GM10266 (cell line): ENCODE data around the gene AKIRIN1.
"Not testable (repeated sequence)": the region's sequence is repeated elsewhere in the genome, so short reads cannot be mapped to it uniquely, and the experiment has no call there.

Experiments used
- DNase-seq: peaks from one replicate; pipeline ENCODE4 v3.0.0; 2012; ENCODE audit errors: extremely low spot score
- CTCF ChIP-seq: IDR thresholded peaks from 2 replicates; pipeline ENCODE4 v1.5.1; 2012; ENCODE audit warnings: mild to moderate bottlenecking, low read depth; ENCODE audit not compliant: control insufficient read depth, insufficient read depth; ENCODE audit errors: missing control alignments

The AKIRIN1 gene

DNA sequence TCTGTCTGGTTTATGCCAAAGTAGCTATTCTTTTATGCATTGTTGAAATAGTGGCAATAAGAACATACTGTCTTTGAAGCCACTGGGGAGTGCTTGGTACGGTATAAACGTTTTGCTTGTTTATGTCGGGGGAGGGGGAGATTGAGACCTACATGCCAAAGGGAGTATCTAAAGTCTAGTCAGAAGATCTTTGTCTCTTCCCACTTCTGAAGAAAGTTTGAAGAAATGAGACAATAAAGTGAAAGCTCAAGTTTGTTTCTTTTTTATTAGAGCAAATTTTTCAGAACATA lies 6.8 kb downstream of the AKIRIN1 start:
- no peak for TF ChIP-seq CTCF
- no peak for DNase-seq

GRCh38 chr1:39001516-39002421 lies 10.7 kb downstream of the AKIRIN1 start:
- no peak for TF ChIP-seq CTCF

GRCh38 chr1:39003281-39003680 lies 12.2 kb downstream of the AKIRIN1 start:
- no peak for DNase-seq
- no peak for TF ChIP-seq CTCF

More at GRCh38 chr1:39001516-39002421, 10.7 kb downstream of the AKIRIN1 start:
- DNase-seq = no peak

DNA sequence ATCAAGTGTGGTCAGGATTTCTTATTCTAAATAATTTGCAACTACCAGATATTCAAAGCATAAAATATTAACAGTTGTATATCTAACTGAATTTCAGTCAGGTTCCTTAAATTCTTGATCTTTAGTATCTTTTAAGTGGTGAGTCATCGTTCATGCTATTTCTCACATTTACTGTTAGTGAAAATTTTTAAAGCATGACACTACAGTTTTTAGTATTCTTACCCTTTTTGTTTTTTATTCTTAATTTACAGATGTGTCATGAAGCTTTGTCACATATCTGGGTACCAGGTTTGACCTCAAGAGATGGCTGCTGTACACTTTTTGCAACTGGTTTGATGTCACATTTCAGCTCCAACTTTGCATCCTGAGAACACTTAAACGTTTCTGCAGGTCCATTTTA lies 12.7 kb downstream of the AKIRIN1 start:
- DNase-seq = no peak

DNA sequence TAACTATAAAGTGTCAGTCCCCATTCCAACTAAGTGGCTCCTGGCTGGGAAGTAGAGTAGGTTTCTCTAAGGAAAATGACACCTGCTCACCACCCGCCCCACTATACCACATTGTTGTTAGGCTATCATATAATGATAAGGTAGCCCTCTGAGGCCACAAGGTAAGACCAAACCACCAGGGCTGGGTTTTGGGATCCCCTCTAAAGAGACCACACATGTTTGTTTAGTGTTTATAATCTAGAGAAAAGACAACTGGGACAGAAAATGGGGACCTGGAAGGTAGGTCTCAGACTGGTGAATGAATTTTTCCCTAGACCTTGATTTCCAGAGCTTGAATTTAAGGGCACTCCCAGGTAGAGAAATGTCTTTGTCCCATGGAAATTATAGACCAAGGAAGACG lies 15.2 kb downstream of the AKIRIN1 start:
- TF ChIP-seq CTCF = no peak
- DNase-seq = no peak

More for the DNA sequence above, 12.7 kb downstream of the AKIRIN1 start:
- no peak for TF ChIP-seq CTCF

GRCh38 chr1:39006726-39007645 lies 15.9 kb downstream of the AKIRIN1 start:
- TF ChIP-seq CTCF = no peak
- DNase-seq = no peak

- DNase-seq = not testable (repeated sequence)
Observed at GRCh38 chr1:39014956-39015355, 23.9 kb downstream of the AKIRIN1 start.
